ENCODE results near the gene DENND6B. TPM values are rescaled to one million over a fixed set of nuclear protein-coding genes. Genes with fewer than 3 reads are reported as not detected.
A peak's percentile ranks its signal among the peaks of the same experiment; 100 is the strongest.

Gene DENND6B
- total RNA-seq, 1 donor from 2014 or later, result 32.1 TPM

DNA sequence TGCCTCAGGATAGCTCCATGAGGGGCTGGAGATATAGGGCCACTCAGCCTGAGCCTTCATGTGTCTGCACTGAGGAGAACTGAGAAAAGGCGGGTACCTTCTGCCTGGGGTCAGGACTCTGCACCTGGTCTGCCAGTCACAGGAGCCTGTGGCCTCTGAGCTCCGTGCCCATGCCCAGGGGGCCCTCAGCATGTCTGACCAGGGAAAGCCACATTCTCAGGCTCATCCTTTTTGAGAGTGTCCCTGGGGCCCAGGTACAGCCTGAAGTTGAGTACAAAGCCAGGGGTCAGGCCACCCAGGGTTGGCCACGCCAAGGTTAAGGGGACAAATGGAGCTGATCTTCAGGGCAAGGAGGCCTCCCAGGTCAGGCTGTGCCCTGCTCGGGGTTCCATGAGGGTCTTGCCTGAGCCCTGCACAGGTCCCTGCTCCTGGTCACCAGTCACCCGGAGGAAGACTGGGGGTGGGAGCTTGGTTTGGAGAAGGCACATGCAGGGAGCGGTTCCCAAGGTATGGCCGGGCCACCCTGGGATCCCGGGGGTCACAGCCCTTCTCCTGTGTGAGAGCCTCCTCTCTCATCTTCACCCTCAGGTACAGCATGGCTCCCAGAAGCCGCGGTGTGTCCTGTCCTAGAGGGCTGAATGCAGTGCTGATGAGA is 6.0 kb downstream of the DENND6B start:
- TF ChIP-seq, protein P1, sequence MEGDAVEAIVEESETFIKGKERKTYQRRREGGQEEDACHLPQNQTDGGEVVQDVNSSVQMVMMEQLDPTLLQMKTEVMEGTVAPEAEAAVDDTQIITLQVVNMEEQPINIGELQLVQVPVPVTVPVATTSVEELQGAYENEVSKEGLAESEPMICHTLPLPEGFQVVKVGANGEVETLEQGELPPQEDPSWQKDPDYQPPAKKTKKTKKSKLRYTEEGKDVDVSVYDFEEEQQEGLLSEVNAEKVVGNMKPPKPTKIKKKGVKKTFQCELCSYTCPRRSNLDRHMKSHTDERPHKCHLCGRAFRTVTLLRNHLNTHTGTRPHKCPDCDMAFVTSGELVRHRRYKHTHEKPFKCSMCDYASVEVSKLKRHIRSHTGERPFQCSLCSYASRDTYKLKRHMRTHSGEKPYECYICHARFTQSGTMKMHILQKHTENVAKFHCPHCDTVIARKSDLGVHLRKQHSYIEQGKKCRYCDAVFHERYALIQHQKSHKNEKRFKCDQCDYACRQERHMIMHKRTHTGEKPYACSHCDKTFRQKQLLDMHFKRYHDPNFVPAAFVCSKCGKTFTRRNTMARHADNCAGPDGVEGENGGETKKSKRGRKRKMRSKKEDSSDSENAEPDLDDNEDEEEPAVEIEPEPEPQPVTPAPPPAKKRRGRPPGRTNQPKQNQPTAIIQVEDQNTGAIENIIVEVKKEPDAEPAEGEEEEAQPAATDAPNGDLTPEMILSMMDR (IDR thresholded peaks at IDR 0.05; ENCODE audit: partially characterized antibody, unreplicated experiment), result no peak
- Mint-ChIP-seq H3K4me1 (ENCODE audit: low read depth, unreplicated experiment) (peaks cover 14% of the 10 kb centered on the region), H3K9me3 (ENCODE audit: unreplicated experiment) (peaks cover 9% of the 10 kb centered on the region), H3K27ac (ENCODE audit: unreplicated experiment) (no peak overlapping the region), H3K4me3 (ENCODE audit: unreplicated experiment) (no peak overlapping the region), H3K36me3 (ENCODE audit: unreplicated experiment) (peaks cover 5% of the 10 kb centered on the region), H3K27me3 (ENCODE audit: unreplicated experiment) (peaks cover 13% of the 10 kb centered on the region)
- no peak for DNase-seq

DNA sequence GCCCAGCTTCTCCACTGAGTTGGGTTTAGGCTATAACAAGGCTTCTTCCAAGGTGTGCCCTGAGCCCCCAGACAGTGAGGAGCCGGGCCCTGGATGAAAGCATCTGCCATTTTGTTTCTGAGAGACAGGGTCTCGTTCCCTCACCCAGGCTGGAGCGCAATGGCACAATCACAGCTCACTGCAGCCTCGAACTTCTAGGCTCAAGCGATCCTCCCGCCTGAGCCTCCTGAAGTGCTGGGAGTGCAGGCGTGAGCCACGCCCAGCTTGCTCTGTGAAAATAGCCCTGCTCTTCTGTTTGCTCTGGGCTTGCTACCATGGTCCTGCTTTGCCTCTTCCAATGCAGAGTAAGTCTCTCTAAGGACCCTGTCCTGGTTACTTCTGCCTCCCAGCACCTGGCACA is 6.7 kb downstream of the DENND6B start:
- peaks cover 5% of the 10 kb centered on the region for H3K36me3 Mint-ChIP-seq (ENCODE audit: unreplicated experiment)
- H3K27ac Mint-ChIP-seq (ENCODE audit: unreplicated experiment), result peak overlapping the region; percentile 31
- peaks cover 4% of the 10 kb centered on the region for H3K9me3 Mint-ChIP-seq (ENCODE audit: unreplicated experiment)
- no peak for DNase-seq
- peaks cover 13% of the 10 kb centered on the region for H3K4me1 Mint-ChIP-seq (ENCODE audit: low read depth, unreplicated experiment)
- H3K27me3 Mint-ChIP-seq (ENCODE audit: unreplicated experiment), result peaks cover 10% of the 10 kb centered on the region
- TF ChIP-seq, protein P1 (IDR thresholded peaks at IDR 0.05; ENCODE audit: partially characterized antibody, unreplicated experiment), result no peak
- no peak overlapping the region for H3K4me3 Mint-ChIP-seq (ENCODE audit: unreplicated experiment)

DNA sequence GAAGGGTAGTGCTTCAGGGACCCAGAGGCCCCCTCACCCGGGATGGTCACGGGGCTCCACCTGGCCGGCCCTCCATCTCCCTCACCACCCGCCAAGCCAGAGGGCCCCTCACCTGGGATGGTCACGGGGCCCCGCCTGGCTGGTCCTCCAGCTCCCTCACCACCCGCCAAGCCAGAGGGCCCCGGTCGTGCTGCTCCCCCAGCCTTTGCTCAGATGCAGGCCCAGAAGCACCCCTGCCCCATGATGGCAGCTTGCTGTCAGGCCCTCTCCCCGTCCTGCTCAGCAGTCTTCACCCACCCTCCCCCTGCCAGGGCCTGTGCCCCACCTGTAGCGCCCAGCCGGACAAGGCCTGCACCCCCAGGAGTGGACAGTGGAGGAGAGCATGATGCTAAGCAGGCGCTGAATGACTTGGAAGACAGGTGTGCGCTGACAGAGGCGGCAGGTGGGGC is 7.3 kb downstream of the DENND6B start:
- peaks cover 11% of the 10 kb centered on the region for H3K4me1 Mint-ChIP-seq (ENCODE audit: low read depth, unreplicated experiment)
- TF ChIP-seq, protein P1 (IDR thresholded peaks at IDR 0.05; ENCODE audit: partially characterized antibody, unreplicated experiment), result no peak

DNA sequence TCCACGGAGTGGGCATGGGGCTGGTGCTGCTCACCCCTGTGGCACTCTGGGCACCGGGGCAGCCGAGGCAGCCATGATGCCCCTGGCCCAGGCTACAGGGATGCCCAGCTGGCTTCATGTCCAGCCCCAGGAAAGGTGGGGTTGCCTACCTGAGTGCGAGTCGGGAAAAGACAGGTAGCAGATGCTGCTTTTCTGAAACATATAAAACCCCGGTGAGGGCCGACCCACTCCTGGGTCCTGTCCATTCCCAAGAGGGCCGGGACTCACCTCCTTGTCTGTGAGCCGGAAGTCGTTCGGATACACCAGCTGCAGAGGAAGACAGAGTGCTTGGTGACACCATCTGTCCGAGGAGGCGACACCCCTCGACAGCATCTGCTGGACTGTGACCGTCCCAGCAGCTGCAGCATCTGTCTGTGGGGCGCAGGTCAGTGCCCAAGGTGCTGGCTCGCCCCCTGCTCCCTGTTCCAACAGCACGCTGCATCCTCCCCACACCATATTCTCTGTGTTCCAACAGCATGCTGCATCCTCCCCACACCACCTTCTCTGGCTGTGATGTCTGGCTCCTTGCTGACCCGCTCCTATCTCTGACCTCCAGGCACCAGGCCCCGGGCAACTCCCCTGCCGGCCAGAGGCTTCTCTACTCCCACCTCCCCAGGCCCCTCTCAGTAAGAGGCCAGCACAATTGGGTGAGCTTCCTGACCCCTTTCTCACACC is 8.0 kb downstream of the DENND6B start:
- Mint-ChIP-seq H3K9me3 (ENCODE audit: unreplicated experiment) (peaks cover 4% of the 10 kb centered on the region), H3K27me3 (ENCODE audit: unreplicated experiment) (peaks cover 10% of the 10 kb centered on the region), H3K27ac (ENCODE audit: unreplicated experiment) (peak overlapping the region; percentile 88), H3K4me1 (ENCODE audit: low read depth, unreplicated experiment) (peaks cover 11% of the 10 kb centered on the region), H3K36me3 (ENCODE audit: unreplicated experiment) (no peaks in the 10 kb centered on the region), H3K4me3 (ENCODE audit: unreplicated experiment) (peak overlapping the region; percentile 55)
- peak; percentile 49 for DNase-seq
- TF ChIP-seq, protein P1 (IDR thresholded peaks at IDR 0.05; ENCODE audit: partially characterized antibody, unreplicated experiment), result no peak

More for the DNA sequence above, 7.3 kb downstream of the DENND6B start:
- H3K27me3 Mint-ChIP-seq (ENCODE audit: unreplicated experiment), result peaks cover 10% of the 10 kb centered on the region
- peak; percentile 20 for DNase-seq
- no peaks in the 10 kb centered on the region for H3K36me3 Mint-ChIP-seq (ENCODE audit: unreplicated experiment)
- peak overlapping the region; percentile 55 for H3K4me3 Mint-ChIP-seq (ENCODE audit: unreplicated experiment)
- H3K27ac Mint-ChIP-seq (ENCODE audit: unreplicated experiment), result no peak overlapping the region
- H3K9me3 Mint-ChIP-seq (ENCODE audit: unreplicated experiment), result peaks cover 4% of the 10 kb centered on the region

DNA sequence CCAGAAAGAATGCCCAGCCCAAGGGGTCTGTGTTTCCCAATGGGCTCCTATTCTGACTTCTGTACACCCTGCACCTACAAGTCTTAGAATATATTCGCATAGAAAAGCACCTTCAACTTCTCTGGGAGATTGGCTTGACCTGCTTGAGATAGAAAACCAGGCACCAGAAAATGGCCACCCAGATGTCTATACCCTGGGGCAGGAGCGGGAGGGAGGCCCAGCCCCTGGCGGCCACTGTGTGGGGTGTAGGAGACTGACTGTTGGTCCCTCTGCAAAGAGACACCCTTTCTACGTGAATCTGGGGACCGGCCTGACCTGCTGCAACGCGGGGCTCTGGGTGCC is 8.5 kb downstream of the DENND6B start:
- H3K36me3 Mint-ChIP-seq (ENCODE audit: unreplicated experiment), result no peaks in the 10 kb centered on the region
- no peak overlapping the region for H3K4me3 Mint-ChIP-seq (ENCODE audit: unreplicated experiment)
- H3K27me3 Mint-ChIP-seq (ENCODE audit: unreplicated experiment), result peaks cover 10% of the 10 kb centered on the region
- peaks cover 12% of the 10 kb centered on the region for H3K4me1 Mint-ChIP-seq (ENCODE audit: low read depth, unreplicated experiment)
- peak overlapping the region; percentile 33 for H3K27ac Mint-ChIP-seq (ENCODE audit: unreplicated experiment)
- peaks cover 4% of the 10 kb centered on the region for H3K9me3 Mint-ChIP-seq (ENCODE audit: unreplicated experiment)
- peak; percentile 15 for DNase-seq
- TF ChIP-seq, protein P1 (IDR thresholded peaks at IDR 0.05; ENCODE audit: partially characterized antibody, unreplicated experiment), result no peak
